ENCODE measurements around the gene SWT1.

Gene SWT1

GRCh38 chr1:185280589-185280988 is 123.6 kb downstream of the SWT1 start:
- H4K8ac ChIP-seq (ENCODE audit: low read depth, low read length): no peak overlapping the region
- whole genome bisulfite sequencing (ENCODE audit: extremely low coverage, insufficient coverage, insufficient read length): no CpG with 5 or more reads among the region's 2 CpGs
- no peak overlapping the region for H2AFZ ChIP-seq (ENCODE audit: insufficient read depth, low read length, poor library complexity)
- H3K9ac ChIP-seq (ENCODE audit: low read length): no peak overlapping the region
- peaks cover 4% of the 10 kb centered on the region for H3K79me1 ChIP-seq (ENCODE audit: low read length)
- H2AK5ac ChIP-seq (ENCODE audit: low read length): no peak overlapping the region
- no peak overlapping the region for H3K18ac ChIP-seq (ENCODE audit: low read length)
- no peak overlapping the region for H4K12ac ChIP-seq (ENCODE audit: low read depth, low read length)
- H3K27ac ChIP-seq (ENCODE audit: low read depth, low read length): no peak overlapping the region
- H3K36me3 ChIP-seq (ENCODE audit: control insufficient read depth in 1 of 2, insufficient read depth in 2 of 2, low read length in 2 of 2): no peaks in the 10 kb centered on the region
- no peak for DNase-seq
- H3K23ac ChIP-seq (ENCODE audit: low read length): no peak overlapping the region
- no peak overlapping the region for H2BK120ac ChIP-seq (ENCODE audit: insufficient read depth, low read length, poor library complexity)
- H3K4me2 ChIP-seq (ENCODE audit: low read length): no peak overlapping the region
- no peaks in the 10 kb centered on the region for H3K27me3 ChIP-seq (ENCODE audit: insufficient read depth, low read length)
- H3K14ac ChIP-seq (ENCODE audit: low read length): no peak overlapping the region
- H2BK12ac ChIP-seq (ENCODE audit: low read length): no peak overlapping the region
- H3K9me3 ChIP-seq (ENCODE audit: insufficient read depth, low read depth, low read length): no peaks in the 10 kb centered on the region
- no peak overlapping the region for H3K4ac ChIP-seq (ENCODE audit: low read depth, low read length)
- H4K91ac ChIP-seq (ENCODE audit: low read depth, low read length): no peak overlapping the region
- H3K4me1 ChIP-seq (ENCODE audit: control insufficient read depth in 1 of 2, insufficient read depth in 2 of 2, low read length in 2 of 2): peaks cover 4 to 7% of the 10 kb centered on the region in 2 experiments
- H2BK5ac ChIP-seq (ENCODE audit: low read depth, low read length, poor library complexity): no peak overlapping the region
- peaks cover 2% of the 10 kb centered on the region for H3K79me2 ChIP-seq (ENCODE audit: control insufficient read depth, insufficient read depth, low read length, poor library complexity)
- H3K4me3 ChIP-seq (ENCODE audit: low read depth, low read length): no peak overlapping the region

DNA sequence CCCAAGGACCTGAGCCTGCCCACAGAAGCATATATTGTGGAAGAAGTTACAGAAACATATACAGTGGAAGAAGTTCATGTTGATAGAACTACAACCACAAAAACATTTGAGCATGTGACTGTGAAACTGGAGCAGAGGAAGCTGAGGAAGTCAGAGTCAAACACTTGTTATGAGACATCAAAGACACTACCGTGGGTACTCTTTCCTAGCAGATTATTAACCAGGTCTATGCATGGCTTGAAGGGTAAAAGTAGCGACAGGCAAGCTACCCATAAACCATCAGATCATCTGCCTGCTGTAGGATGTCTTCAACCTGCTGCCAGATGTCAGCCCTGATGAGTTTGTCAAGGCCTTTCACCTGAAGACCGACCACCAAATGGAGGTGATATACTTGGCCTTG is 124.3 kb downstream of the SWT1 start:
- Histone ChIP-seq H4K91ac (ENCODE audit: low read depth, low read length) (peak overlapping the region; percentile 45), H3K23ac (ENCODE audit: low read length) (no peak overlapping the region), H3K4me3 (ENCODE audit: low read depth, low read length) (no peak overlapping the region), H3K4me1 (ENCODE audit: control insufficient read depth in 1 of 2, insufficient read depth in 2 of 2, low read length in 2 of 2) (peaks cover 4 to 7% of the 10 kb centered on the region in 2 experiments), H3K9ac (ENCODE audit: low read length) (no peak overlapping the region), H2BK120ac (ENCODE audit: insufficient read depth, low read length, poor library complexity) (peak overlapping the region; percentile 38), H2BK12ac (ENCODE audit: low read length) (peak overlapping the region; percentile 69), H2AK5ac (ENCODE audit: low read length) (peak overlapping the region; percentile 18), H4K8ac (ENCODE audit: low read depth, low read length) (no peak overlapping the region), H3K9me3 (ENCODE audit: insufficient read depth, low read depth, low read length) (no peaks in the 10 kb centered on the region), H3K18ac (ENCODE audit: low read length) (no peak overlapping the region), H3K79me1 (ENCODE audit: low read length) (peaks cover 4% of the 10 kb centered on the region), H3K36me3 (ENCODE audit: control insufficient read depth in 1 of 2, insufficient read depth in 2 of 2, low read length in 2 of 2) (no peaks in the 10 kb centered on the region), H2BK5ac (ENCODE audit: low read depth, low read length, poor library complexity) (no peak overlapping the region), H4K12ac (ENCODE audit: low read depth, low read length) (no peak overlapping the region), H3K27ac (ENCODE audit: low read depth, low read length) (no peak overlapping the region), H3K79me2 (ENCODE audit: control insufficient read depth, insufficient read depth, low read length, poor library complexity) (peaks cover 2% of the 10 kb centered on the region), H2AFZ (ENCODE audit: insufficient read depth, low read length, poor library complexity) (no peak overlapping the region), H3K4me2 (ENCODE audit: low read length) (no peak overlapping the region), H3K27me3 (ENCODE audit: insufficient read depth, low read length) (no peaks in the 10 kb centered on the region), H3K4ac (ENCODE audit: low read depth, low read length) (no peak overlapping the region), H3K14ac (ENCODE audit: low read length) (no peak overlapping the region)
- WGBS (ENCODE audit: extremely low coverage, insufficient coverage, insufficient read length): no CpG with 5 or more reads among the region's 3 CpGs
- no peak for DNase-seq

DNA sequence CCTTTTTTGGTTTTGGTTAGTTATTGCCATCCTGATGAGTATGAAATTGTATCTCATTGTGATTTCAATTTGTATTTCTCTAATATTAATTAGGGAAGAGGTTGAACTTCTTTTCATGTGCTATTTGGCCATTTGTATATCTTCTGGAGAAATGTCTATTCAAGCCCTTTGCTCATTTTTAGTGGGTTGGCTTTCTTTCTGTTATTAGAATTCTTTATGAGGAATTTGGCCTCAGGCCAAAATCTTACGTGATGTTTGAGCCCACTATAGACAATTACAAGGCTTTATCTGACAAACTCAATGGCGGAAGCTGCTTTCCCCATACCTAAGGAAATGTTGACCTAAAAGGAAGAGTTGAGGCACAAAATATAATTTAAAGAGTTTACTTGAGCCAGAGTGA is 127.1 kb downstream of the SWT1 start:
- Histone ChIP-seq H4K91ac (ENCODE audit: low read depth, low read length) (no peak overlapping the region), H3K36me3 (ENCODE audit: control insufficient read depth in 1 of 2, insufficient read depth in 2 of 2, low read length in 2 of 2) (no peaks in the 10 kb centered on the region), H3K27me3 (ENCODE audit: insufficient read depth, low read length) (no peaks in the 10 kb centered on the region), H2BK12ac (ENCODE audit: low read length) (no peak overlapping the region), H3K14ac (ENCODE audit: low read length) (no peak overlapping the region), H3K4me2 (ENCODE audit: low read length) (no peak overlapping the region), H3K79me1 (ENCODE audit: low read length) (peaks cover 4% of the 10 kb centered on the region), H2AK5ac (ENCODE audit: low read length) (no peak overlapping the region), H3K4me1 (ENCODE audit: control insufficient read depth in 1 of 2, insufficient read depth in 2 of 2, low read length in 2 of 2) (peaks cover 4 to 7% of the 10 kb centered on the region in 2 experiments), H3K18ac (ENCODE audit: low read length) (no peak overlapping the region), H3K9ac (ENCODE audit: low read length) (no peak overlapping the region), H3K4ac (ENCODE audit: low read depth, low read length) (no peak overlapping the region), H3K4me3 (ENCODE audit: low read depth, low read length) (no peak overlapping the region), H3K27ac (ENCODE audit: low read depth, low read length) (peak overlapping the region; percentile 46), H4K8ac (ENCODE audit: low read depth, low read length) (no peak overlapping the region), H2BK5ac (ENCODE audit: low read depth, low read length, poor library complexity) (peak overlapping the region; percentile 39), H2AFZ (ENCODE audit: insufficient read depth, low read length, poor library complexity) (no peak overlapping the region), H3K9me3 (ENCODE audit: insufficient read depth, low read depth, low read length) (no peaks in the 10 kb centered on the region), H3K23ac (ENCODE audit: low read length) (no peak overlapping the region), H4K12ac (ENCODE audit: low read depth, low read length) (no peak overlapping the region), H3K79me2 (ENCODE audit: control insufficient read depth, insufficient read depth, low read length, poor library complexity) (peaks cover 2% of the 10 kb centered on the region), H2BK120ac (ENCODE audit: insufficient read depth, low read length, poor library complexity) (no peak overlapping the region)
- WGBS (ENCODE audit: extremely low coverage, insufficient coverage, insufficient read length): no CpG with 5 or more reads among the region's 2 CpGs
- DNase-seq: peak; percentile 62 to 90

DNA sequence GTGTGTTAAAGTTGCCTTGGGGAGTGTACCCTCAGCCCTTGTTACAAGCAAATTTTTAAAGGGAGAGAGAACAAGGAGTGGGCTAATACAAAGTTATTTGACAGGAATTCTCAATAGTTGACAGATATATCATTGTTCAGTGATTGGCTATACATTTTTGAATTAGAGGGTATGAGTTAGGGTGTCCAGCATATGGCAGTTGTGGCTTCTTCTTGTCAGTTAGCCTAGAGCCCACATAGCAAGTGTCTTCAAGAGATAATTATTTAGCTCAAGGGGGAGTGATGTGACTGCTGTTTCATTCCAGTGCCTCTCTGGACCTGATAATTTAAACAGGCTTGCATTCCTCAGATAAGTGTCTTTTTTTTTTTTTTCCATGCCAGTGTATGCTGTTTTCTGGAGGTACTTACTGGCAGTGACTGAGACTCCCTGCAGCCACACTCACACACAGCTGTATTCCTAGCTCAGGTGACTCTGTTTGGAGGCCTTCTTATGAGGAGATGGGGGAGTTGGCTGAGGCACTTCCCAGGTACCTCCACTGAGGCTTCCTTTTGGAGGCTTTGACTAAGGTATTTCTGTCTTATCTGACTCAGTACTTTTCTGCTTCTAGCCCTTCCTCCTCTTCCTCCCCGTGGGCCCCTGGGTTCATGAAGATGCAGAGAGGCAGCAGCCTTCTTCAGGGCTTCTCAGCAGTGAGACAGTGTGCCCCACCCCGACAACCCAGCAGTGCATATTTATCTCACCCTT is 127.7 kb downstream of the SWT1 start:
- Histone ChIP-seq H2AFZ (ENCODE audit: insufficient read depth, low read length, poor library complexity) (no peak overlapping the region), H3K9ac (ENCODE audit: low read length) (no peak overlapping the region), H2BK5ac (ENCODE audit: low read depth, low read length, poor library complexity) (peak overlapping the region; percentile 89), H4K91ac (ENCODE audit: low read depth, low read length) (peak overlapping the region; percentile 93), H3K14ac (ENCODE audit: low read length) (peak overlapping the region; percentile 90), H4K8ac (ENCODE audit: low read depth, low read length) (peak overlapping the region; percentile 78), H3K36me3 (ENCODE audit: control insufficient read depth in 1 of 2, insufficient read depth in 2 of 2, low read length in 2 of 2) (no peaks in the 10 kb centered on the region), H3K27ac (ENCODE audit: low read depth, low read length) (peak overlapping the region; percentile 89), H2AK5ac (ENCODE audit: low read length) (peak overlapping the region; percentile 88), H3K4me1 (ENCODE audit: control insufficient read depth in 1 of 2, insufficient read depth in 2 of 2, low read length in 2 of 2) (peaks cover 4 to 7% of the 10 kb centered on the region in 2 experiments), H3K79me2 (ENCODE audit: control insufficient read depth, insufficient read depth, low read length, poor library complexity) (peaks cover 2% of the 10 kb centered on the region), H3K4me2 (ENCODE audit: low read length) (no peak overlapping the region), H4K12ac (ENCODE audit: low read depth, low read length) (peak overlapping the region; percentile 72), H2BK12ac (ENCODE audit: low read length) (peak overlapping the region; percentile 96), H3K23ac (ENCODE audit: low read length) (no peak overlapping the region), H2BK120ac (ENCODE audit: insufficient read depth, low read length, poor library complexity) (peak overlapping the region; percentile 98), H3K27me3 (ENCODE audit: insufficient read depth, low read length) (no peaks in the 10 kb centered on the region), H3K9me3 (ENCODE audit: insufficient read depth, low read depth, low read length) (no peaks in the 10 kb centered on the region), H3K4ac (ENCODE audit: low read depth, low read length) (peak overlapping the region; percentile 59), H3K4me3 (ENCODE audit: low read depth, low read length) (no peak overlapping the region), H3K79me1 (ENCODE audit: low read length) (peaks cover 4% of the 10 kb centered on the region), H3K18ac (ENCODE audit: low read length) (peak overlapping the region; percentile 81)
- no CpG with 5 or more reads among the region's 2 CpGs for WGBS (ENCODE audit: extremely low coverage, insufficient coverage, insufficient read length)
- DNase-seq: peak; percentile 55 to 89
